NCI-H1048 (cell line): ENCODE data around the gene B3GNT5.

Experiments
- DNase-seq: peaks from one replicate; lab custom pipeline; 2025; lab: John Stamatoyannopoulos, UW

B3GNT5 gene

DNA sequence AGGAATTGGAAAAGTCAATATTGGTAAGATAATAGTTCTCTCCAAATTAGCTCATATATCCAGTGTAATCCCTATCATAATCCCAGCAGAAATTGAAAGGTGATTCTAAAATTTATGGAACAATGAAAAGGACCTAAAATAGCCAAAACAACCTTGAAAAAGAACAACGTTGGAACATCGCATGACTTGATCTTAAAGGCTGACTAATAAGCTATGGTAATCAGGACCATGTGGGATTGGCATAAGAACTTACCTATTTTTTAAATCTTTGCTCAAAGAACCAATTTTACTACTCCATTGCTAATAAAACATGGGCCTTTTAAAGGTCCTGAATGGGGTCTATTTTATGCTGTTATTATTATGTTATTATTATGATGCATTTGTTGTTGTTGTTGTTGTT lies 40.9 kb downstream of the B3GNT5 start:
- DNase-seq = no peak

DNA sequence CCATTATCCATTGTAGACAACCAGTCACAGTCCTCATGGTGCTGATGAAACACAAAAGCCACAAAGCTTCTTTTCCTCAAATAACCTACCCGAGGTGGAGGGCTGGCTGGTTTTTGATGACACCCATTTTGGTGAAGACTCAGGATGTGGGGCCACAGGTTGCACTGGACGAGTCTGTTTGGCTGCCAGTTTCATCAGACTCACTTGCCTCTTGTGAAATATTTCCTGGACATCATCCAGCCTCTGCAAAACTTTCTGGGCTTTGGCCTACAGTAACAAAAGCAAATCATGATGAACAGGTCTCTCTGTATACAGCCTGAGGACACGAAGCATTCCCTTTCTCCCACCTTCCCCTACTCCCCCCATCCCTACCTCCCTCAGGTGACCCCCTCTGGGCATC lies 42.2 kb downstream of the B3GNT5 start:
- no peak for DNase-seq

DNA sequence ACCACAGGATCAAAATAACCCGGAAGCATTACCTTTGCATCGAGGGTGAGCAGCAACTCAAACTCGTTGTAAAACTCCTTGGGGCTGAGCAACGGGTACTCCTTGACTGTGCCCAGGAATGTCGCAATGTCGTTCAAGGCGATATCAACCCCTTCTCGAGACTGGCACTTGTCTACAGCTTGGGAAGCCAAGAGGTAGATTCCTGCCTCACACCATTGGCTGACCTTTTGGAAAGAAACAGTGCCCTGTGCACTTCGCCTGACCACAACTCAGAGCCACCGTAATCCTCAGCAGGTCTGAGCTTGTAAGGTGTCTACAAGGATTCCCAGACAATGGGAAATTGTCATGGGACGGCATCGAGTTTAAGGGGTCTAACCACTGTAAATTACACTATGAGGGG lies 43.9 kb downstream of the B3GNT5 start:
- DNase-seq = no peak

DNA sequence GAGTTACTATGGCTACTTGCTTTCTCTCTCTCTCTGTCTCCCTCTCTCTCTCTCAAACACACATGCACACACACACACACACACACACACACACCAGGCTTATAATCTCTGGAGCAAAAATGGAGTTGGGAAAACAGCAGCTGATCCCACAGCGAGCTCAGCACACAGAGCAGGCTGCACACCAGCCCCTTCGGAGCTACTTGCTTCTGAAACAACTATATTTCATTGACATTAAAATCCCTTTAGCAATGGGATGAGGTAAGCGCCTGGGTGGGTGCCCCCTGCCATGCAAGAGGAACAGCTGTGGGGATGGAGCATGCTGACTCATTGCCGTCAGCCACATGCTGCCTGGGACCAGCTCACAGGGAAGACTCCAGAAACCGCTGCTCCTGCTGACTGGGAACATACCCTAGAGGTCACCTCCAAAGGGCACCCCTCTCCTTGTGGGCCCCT lies 45.7 kb downstream of the B3GNT5 start:
- DNase-seq = no peak

DNA sequence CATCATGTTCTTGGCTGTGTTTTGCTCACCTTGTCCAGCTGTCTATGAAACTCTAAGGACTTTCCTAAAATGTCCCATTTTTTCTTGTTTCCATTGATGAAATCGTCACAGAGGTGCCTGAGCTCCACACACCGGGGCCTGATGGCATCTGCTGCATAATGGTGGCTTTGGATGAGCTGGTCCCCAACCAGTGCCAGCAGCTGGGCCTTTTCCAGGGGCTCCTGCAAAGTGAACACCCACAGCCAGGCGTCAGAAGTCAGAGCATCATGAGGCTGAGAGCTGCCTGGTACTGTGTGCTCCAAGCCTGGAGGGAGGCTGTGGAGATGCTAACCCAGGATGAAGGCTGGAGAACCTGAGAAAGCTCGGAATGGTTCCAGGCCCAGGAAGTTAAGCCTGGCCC lies 46.9 kb downstream of the B3GNT5 start:
- no peak for DNase-seq

DNA sequence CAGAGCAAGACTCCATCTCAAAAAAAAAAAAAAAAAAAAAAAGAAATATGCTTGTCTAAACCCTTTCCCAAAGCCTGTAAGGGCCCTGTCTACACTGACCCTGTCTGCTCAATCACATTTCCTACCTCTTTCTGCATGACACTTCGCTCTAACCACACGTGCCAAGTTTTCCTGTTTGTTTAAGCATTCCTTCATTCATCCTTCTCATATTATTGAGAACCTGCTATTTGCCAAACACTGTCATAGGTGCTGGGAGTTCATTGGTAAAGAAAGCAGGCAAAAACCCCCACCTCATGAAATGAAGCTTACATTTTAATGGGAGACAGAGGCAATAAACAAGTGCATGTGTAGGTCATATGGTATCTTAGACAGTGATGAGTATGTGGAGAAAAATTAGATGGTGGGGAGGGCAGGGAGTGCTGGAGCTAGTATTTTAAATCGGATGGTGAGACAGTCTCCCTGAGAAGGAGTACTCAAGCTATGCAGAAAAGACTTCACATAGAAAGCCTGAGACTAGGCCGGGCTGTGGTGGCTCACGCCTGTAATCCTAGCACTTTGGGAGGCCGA lies 48.0 kb downstream of the B3GNT5 start:
- no peak for DNase-seq

DNA sequence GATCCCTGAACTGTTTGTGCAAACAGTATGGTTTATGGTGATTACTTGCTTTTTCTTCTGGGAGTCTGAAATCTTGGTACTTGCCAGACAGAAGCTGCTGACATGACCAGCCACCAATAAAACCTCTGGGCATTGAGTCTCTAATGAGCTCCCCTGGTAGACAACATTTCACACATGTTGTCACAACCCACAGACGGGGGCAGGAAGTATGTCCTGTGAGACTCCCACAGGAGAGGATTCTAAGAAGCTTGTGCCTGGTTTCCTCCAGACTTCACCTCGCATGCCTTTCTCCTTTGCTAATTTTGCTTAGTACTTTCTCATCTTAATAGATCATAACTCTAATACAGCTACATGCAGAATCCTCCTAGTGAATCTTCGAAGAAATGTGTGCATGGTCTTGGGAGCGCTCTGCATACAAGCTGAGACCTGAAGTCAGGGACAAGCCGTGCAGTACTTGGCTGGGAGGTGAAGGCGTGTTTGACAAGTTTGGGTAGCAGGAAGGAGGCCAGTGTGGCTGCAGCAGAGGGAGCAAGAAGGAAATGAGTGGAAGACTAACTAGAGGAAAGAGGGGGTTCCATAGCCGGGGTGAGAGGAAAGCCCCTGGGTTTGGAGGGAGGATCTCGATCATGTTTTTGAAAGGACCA lies 49.0 kb downstream of the B3GNT5 start:
- DNase-seq = no peak

DNA sequence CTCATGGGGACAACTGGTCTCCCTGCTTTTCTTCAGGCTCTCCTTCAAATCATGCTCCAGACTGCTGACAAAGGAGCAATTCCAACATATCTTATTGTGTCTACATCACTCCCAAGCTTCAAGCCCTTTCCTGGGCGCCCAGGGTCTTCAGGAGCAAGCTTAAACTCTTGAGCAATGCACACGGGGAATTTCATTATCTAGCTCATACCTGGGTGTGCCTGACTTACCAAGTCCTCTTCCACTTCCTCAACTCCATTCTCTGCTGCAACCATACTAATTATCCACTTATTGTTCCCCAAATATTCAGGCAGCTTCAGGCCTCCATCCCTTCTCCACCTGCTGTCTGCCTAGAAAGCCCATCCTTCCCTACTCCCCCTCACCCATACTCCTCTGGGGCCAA lies 50.6 kb downstream of the B3GNT5 start:
- DNase-seq = no peak

DNA sequence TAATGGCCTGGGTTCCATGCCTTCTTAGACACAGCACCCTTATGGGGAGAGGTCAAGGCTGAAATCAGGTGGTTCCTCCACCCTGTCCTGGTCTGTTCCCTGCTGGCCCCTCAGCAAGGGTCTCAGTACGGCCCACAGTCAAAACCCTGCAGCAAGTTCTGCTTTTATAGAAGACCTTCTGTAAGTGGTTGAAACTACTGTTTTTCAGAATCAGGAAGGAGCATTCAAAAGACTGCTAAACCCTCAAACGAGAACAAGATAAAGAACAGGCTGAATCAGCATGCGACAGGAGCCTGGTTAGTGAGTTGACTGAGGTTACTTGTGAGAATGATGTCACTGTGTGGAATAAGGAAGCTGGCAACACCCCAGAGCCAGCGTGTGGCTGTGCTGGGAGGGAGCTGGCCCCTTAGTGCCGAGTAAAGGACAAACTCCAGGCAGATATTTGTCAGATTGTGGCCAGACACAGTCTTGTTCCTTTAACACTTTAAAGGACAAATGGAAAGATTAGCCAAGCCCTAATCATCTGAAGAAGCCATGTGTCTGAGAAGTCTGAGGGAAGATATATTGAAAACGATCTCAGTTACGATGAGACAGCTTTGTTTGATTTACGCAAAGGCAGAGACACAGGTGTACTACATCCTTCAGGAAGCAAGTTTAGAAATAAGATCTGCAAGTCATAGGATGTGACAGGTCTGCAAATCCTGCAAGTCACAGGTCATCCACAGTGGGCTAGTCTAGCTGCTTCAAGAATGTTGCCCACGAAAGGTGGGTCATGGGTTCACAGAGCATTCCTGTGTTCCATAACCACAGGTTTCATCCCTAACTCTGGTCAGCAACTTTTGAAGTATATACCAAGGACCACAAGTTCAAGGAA lies 54.0 kb downstream of the B3GNT5 start:
- DNase-seq = no peak

DNA sequence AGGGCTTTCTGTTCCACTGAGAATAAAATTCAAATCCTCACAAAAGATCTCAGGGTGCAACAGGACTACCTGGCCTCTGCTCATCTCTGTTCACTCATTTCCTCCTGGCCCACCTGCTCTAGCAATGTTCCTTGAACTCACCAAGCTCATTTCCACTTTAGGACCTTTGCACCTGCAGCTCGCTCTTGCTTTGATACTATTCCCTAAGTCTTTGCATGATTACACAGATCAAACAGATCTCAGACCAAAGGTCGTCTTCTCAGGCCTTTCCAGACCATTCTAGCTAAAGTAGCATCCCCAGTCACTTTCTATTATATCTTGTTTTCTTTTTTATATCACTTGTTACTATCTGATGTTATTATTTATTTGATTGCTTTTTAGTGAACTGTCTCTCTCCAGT lies 54.7 kb downstream of the B3GNT5 start:
- no peak for DNase-seq

DNA sequence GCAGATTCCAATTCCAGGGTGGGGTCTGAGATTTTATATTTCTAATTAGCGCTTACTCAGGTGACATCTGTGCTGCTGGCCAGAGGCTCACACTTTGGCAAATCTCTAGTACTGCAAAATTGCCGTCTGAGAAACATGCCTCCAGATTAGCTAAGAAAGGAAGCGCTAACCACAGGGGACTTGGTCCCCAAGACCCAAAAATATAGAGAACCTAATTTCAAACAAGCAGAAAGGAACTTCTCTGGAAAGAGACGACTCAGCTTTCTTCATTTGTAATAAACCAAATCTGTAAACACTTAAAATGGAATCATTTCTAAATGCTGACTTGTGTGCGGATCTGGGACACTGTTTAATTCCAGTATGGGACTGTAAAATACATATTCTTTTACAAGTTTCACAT lies 55.7 kb downstream of the B3GNT5 start:
- no peak for DNase-seq

DNA sequence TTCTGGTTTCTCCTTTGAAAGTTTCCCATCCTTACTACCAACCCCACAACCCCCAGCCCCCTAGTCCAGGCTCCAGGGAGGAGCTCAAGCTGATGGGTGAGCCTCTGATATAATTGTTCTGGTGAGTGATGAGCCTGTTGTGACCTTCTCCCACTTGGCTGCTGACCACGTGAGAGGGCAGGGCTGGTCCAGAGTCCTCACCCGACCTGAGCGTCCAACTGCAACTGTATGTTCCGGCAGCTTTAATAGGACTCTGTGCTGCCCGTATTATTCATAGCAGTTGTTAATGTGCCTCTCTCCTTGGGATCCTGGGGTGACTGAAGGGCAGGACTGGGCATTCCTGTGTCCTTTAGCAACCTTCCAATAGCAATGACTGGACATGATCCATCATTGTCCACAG lies 56.2 kb downstream of the B3GNT5 start:
- DNase-seq = no peak

DNA sequence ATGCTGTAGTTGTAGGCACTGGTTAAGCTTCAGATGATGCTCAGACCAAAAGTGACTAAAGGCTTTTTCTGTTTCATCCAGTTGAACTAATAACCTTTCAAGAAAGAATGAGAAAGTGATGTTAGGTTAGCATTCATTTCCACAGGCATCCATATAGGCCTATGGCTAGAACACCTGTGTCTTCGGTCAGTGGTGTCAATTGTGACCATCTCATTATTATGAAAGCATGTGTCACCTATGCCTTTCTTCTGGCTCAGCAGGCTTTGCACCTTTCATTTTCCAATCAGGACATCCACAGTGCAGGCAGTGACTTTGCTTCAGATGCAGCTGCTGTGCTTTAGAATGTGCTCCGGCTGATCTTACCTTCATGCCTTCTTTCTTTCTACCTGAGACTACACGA lies 57.9 kb downstream of the B3GNT5 start:
- no peak for DNase-seq

DNA sequence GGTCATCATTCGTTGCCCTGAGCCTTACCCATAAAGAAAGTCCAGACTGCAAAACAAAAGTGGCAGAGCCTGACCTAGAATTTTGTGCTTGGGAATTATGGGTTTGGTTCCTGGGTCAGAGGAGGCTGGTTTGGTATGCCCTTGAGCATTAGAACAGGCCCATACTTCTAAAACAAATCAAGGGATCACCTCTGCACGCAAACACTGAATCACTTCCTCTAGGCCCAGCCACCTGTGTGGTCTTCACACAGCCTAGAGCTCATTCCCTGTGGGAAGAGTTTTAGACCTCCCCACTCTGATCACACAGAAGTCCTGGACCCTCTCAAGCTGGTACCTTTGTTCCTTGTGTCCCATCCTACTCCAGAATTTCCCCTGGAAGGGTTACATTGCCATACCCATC lies 59.4 kb downstream of the B3GNT5 start:
- no peak for DNase-seq

DNA sequence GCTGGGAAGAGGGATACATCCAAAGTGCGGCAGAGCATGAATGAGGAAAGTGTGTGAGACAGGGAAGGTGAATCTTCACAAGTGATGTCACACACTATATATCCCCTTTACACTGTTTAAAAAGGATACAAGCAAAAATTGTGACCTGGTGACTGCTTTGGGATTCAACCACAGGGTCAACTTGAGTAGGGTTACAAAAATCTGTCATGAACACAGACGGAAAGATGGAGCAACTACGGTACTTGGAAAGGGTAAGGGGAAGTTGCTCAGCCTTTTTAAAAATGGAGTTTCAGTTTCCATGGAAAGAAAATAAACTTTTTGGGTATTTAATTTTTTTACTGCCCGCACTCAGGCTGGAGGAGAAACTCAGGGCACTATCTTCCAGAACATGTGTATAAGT lies 60.3 kb downstream of the B3GNT5 start:
- no peak for DNase-seq

DNA sequence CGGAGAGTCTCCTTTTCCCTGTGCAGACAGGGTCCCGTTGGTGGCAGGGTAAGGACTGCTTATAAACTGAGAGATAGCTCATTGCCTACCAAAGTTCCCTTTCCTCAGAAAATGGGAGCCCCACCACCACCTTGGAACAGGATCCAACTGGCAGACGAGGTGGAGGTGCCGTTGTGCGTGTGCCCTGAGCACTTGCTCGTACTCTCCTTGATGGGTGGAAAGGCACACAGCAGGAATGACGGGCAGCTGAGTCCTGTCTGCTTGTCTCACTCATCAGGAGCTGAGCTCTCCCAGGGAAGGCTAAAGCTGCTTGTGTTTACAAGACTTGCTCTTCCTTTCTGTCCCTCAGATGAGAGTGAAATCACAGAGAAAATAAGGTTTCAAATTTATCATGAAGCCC lies 60.7 kb downstream of the B3GNT5 start:
- DNase-seq = no peak

DNA sequence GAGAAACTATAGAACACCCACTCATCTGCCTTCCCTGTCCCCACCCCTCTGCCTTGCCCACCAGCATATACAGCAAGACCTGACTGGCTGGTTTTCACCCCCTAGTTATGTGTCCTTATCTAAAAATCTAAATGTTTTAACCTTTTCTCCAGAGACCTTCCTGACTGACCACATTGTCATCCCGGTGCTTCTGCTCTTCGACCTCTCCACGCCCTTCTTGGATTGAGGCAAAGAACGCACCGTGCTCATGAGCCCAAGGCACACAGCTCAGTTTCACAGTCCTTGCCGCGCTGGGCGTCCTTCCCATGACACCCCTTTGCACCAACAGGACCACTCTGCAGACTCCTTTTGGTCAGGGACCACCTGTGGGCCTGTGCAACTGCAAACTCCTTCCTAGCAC lies 62.7 kb downstream of the B3GNT5 start:
- no peak for DNase-seq

DNA sequence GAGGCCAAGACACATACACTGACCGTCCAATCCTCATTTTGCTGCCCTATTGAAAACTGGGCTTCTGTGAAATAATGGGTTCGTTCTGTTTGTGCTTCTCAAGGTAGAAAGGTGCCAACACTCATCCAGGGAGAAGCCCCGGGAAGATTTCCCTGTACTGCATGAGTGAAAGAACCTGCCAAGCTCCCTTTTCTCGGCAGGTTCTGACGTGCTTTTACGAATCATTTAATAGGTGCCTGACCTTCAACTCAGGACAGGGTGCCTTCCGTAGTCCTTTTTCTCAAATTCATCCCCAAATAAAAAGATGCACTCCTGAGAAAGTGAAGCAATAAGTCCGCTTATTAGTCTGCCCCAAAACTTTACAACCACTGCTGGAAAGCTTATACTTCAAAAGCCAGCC lies 64.2 kb downstream of the B3GNT5 start:
- no peak for DNase-seq

DNA sequence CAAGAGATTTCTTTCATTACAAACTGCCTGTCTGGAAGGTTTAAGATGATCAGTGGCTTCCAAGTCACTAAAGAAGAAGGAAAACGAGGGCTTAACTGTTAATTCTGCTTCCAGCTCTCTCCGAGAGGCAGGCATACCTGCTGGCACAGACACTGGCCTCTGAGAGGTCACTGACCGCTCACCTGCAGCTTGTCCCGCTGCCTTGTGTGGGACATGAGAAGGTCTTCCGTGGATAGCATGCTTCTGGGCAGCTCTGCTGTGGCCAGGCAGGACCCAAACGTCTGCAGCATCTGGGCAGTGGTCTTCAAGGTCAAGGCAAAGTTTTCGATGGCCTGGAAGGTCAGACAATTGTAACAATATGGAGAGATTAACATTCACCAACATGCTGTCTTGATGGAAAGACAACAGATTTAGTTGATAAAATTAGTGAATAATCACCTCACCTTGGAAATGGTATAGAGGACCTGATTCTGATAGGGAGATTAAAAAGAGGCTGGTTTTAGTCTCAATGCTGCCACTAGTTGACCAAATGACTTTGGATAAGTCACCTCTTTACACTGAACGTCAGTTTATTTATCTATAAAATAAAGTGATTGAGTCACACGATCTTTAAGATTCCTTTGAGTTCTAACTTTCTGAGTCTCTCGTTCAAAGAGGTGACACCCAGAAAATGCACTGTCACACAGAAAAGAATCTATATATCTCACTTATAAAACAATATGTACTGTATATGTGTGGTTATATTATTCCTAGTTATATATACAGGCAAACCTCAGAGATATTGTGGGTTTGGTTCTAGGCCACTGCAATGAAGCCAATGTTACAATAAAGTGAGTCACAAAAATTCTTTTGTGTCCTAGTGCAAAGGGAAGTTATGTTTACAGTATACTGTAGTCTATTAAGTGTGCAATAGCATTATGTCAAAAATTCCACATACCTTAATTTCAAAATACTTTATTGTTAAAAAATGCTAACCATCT lies 65.1 kb downstream of the B3GNT5 start:
- DNase-seq = no peak

DNA sequence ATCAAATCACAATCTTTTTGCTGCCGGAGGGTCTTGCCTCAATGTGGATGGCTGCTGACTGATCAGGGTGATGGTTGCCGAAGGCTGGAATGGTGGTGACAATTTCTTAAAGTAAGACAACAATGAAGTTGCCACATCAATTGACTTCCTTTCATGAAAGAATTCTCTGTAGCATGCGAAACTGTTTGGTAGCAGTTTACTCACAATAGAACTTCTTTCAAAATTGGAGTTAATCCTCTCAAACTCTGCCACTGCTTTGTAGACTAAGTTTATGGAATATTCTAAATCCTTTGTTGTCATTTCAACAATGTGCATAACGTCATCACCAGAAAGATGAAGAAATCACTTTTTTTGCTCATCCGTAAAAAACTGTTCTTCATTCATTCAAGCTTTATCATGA lies 65.8 kb downstream of the B3GNT5 start:
- DNase-seq = no peak

DNA sequence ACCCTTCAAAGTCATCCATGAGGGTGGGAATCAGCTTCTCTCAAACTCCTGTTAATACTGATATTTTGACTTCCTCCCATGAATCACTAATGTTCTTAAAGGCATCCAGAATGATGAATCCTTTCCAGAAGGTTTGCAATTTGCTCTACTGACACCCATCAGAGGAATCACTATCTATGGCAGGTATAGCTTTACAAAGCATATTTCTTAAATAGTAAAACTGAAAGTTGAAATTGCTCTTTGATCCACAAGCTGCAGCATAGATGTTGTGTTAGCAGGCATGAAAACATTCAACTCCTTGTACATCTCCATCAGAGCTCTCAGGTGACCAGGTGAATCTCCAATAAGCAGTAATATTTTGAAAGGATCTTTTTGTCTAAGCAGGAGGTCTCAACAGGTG lies 66.3 kb downstream of the B3GNT5 start:
- no peak for DNase-seq
